ENCODE measurements around the gene WDFY2. TPM values are rescaled to one million over a fixed set of nuclear protein-coding genes. Genes with fewer than 3 reads are reported as not detected.

Gene WDFY2
- total RNA-seq, 1 experiment from 2014 or later: 45.5 TPM

DNA sequence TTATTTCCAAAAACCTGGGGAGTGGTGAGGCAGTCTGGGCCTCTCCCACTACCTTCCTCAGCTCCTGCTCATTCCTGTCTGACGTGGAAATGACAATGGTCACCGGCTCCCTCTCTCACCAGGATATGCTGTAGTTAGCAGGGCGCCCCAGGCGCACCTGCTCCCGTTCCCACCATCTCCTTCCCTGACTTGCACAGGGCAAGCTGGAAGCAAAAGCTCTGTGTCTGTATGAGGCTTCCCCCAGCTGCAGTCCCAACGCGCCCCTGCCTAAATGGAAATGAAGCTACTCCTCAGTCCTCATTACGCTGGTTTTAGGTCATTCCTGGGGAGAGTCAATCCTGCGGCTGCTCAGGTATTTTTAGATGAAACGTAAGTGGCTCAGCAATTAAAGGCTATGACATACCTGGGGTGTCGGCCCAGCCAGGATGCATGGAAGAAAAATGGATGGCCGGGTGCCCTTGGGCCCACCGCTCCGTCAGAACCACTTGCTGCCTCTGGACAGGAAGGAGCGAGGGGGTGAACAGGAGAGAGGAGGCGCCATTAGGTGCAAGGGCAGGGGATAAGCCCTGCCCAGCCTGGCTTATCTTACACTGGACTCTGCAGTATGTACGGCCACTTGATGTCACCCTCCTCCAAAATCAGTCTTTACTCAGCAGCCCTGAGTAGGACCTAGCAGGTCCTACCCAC is 187.3 kb downstream of the WDFY2 start:
- H3K27ac ChIP-seq (ENCODE audit: low read depth, low read length, poor library complexity, severe bottlenecking): no peak overlapping the region
- BruUV-seq (replicated peaks): no TSS peak
- H3K4me3 ChIP-seq (ENCODE audit: low read depth, low read length, poor library complexity, severe bottlenecking): no peak overlapping the region
- DNase-seq (ENCODE audit: low spot score): no peak
- POLR2A ChIA-PET (ENCODE audit: low non-redundant PET): interaction anchor here (0.6 kb wide), 1 partner anchor 205 kb away, joined by 3 read pairs; no protein-coding TSS in a partner anchor
- H3K4me1 ChIP-seq (ENCODE audit: insufficient read depth, low read length, poor library complexity, severe bottlenecking): no peaks in the 10 kb centered on the region
- H3K27me3 ChIP-seq (replicated peaks; ENCODE audit: insufficient read depth, low read depth, low read length, poor library complexity): no peaks in the 10 kb centered on the region
- intact Hi-C loops (cut with micrococcal nuclease; ENCODE audit: unreplicated experiment): no loop called here
- CTCF ChIA-PET: no interaction called here
- no peaks in the 10 kb centered on the region for H3K9me3 ChIP-seq (ENCODE audit: low read depth, low read length, poor library complexity, severe bottlenecking)
- no peaks in the 10 kb centered on the region for H3K36me3 ChIP-seq (ENCODE audit: insufficient read depth, low read length, poor library complexity, severe bottlenecking)
- TF ChIP-seq, protein P1, sequence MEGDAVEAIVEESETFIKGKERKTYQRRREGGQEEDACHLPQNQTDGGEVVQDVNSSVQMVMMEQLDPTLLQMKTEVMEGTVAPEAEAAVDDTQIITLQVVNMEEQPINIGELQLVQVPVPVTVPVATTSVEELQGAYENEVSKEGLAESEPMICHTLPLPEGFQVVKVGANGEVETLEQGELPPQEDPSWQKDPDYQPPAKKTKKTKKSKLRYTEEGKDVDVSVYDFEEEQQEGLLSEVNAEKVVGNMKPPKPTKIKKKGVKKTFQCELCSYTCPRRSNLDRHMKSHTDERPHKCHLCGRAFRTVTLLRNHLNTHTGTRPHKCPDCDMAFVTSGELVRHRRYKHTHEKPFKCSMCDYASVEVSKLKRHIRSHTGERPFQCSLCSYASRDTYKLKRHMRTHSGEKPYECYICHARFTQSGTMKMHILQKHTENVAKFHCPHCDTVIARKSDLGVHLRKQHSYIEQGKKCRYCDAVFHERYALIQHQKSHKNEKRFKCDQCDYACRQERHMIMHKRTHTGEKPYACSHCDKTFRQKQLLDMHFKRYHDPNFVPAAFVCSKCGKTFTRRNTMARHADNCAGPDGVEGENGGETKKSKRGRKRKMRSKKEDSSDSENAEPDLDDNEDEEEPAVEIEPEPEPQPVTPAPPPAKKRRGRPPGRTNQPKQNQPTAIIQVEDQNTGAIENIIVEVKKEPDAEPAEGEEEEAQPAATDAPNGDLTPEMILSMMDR (conservative IDR thresholded peaks at IDR 0.05; ENCODE audit: low read depth, low read length): no peak
- TF ChIP-seq EZH2 (IDR thresholded peaks at IDR 0.05; ENCODE audit: borderline replicate concordance, low read depth, low read length, poor library complexity, severe bottlenecking): no peak

DNA sequence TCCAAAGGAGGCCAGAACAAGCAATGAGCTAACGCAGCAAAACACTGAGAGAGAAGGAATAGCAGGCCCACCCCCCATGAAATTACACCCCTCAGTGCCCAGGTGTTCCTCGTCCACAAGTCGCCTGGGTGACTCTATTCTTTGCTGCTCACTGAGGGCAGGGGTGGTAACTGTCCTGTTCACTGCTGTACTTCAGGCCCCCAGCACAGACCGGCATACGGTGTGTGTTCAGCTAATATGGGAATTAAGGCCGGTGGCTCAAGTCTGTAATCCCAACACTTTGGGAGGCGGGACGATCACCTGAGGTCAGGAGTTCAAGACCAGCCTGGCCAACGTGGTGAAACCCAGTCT is 187.8 kb downstream of the WDFY2 start:
- BruUV-seq (replicated peaks): no TSS peak
- H3K36me3 ChIP-seq (ENCODE audit: insufficient read depth, low read length, poor library complexity, severe bottlenecking): no peaks in the 10 kb centered on the region
- ChIA-PET CTCF (no interaction called here), POLR2A (ENCODE audit: low non-redundant PET) (interaction anchor here (0.6 kb wide), 1 partner anchor 205 kb away, joined by 3 read pairs; no protein-coding TSS in a partner anchor)
- no peak for DNase-seq (ENCODE audit: low spot score)
- TF ChIP-seq, protein P1 (conservative IDR thresholded peaks at IDR 0.05; ENCODE audit: low read depth, low read length): no peak
- TF ChIP-seq EZH2 (IDR thresholded peaks at IDR 0.05; ENCODE audit: borderline replicate concordance, low read depth, low read length, poor library complexity, severe bottlenecking): no peak
- intact Hi-C loops (cut with micrococcal nuclease; ENCODE audit: unreplicated experiment): no loop called here
- H3K27ac ChIP-seq (ENCODE audit: low read depth, low read length, poor library complexity, severe bottlenecking): no peak overlapping the region
- no peaks in the 10 kb centered on the region for H3K27me3 ChIP-seq (replicated peaks; ENCODE audit: insufficient read depth, low read depth, low read length, poor library complexity)
- H3K4me1 ChIP-seq (ENCODE audit: insufficient read depth, low read length, poor library complexity, severe bottlenecking): no peaks in the 10 kb centered on the region
- H3K9me3 ChIP-seq (ENCODE audit: low read depth, low read length, poor library complexity, severe bottlenecking): no peaks in the 10 kb centered on the region
- H3K4me3 ChIP-seq (ENCODE audit: low read depth, low read length, poor library complexity, severe bottlenecking): no peak overlapping the region

DNA sequence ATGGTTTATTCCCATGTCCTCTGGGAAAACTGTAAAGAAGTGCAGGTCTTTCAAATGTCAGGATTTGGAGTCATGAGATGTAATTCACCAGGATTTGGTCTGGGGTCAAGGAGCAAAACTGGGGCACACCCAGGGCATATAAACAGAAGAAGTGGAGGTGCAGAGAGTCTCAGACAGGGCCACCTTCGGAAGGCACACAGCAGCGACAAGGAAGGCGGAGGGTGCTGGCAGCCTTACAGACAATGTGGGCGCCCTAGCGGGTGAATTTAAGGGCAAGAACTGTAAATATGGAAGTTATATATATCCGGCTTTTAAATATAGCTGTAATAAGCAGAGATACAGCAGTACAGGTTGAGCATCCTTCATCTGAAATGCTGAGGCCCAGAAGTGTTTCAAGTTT is 188.5 kb downstream of the WDFY2 start:
- DNase-seq (ENCODE audit: low spot score): no peak
- Histone ChIP-seq H3K4me1 (ENCODE audit: insufficient read depth, low read length, poor library complexity, severe bottlenecking) (no peaks in the 10 kb centered on the region), H3K27ac (ENCODE audit: low read depth, low read length, poor library complexity, severe bottlenecking) (no peak overlapping the region), H3K9me3 (ENCODE audit: low read depth, low read length, poor library complexity, severe bottlenecking) (no peaks in the 10 kb centered on the region), H3K4me3 (ENCODE audit: low read depth, low read length, poor library complexity, severe bottlenecking) (no peak overlapping the region), H3K27me3 (replicated peaks; ENCODE audit: insufficient read depth, low read depth, low read length, poor library complexity) (no peaks in the 10 kb centered on the region), H3K36me3 (ENCODE audit: insufficient read depth, low read length, poor library complexity, severe bottlenecking) (no peaks in the 10 kb centered on the region)
- POLR2A ChIA-PET (ENCODE audit: low non-redundant PET): no interaction called here
- TSS peak; percentile 19 for BruUV-seq (replicated peaks)
- intact Hi-C loops (cut with micrococcal nuclease; ENCODE audit: unreplicated experiment): no loop called here
- TF ChIP-seq, protein P1 (conservative IDR thresholded peaks at IDR 0.05; ENCODE audit: low read depth, low read length): no peak
- no peak for TF ChIP-seq EZH2 (IDR thresholded peaks at IDR 0.05; ENCODE audit: borderline replicate concordance, low read depth, low read length, poor library complexity, severe bottlenecking)
- CTCF ChIA-PET: no interaction called here
